ENCODE measurements around the gene ARMC6. TPM values are rescaled to one million over a fixed set of nuclear protein-coding genes. Genes with fewer than 3 reads are reported as not detected.

ARMC6 gene
- total and polyA plus RNA-seq, 4 donors = 23.5 to 33.3 (median 32.2) TPM

- no peak for TF ChIP-seq CTCF (IDR thresholded peaks at IDR 0.05; ENCODE audit: control extremely low read depth, extremely low read depth)
- no peaks in the 10 kb centered on the region for H3K27me3 ChIP-seq (ENCODE audit: control insufficient read depth in 3 of 3, insufficient read depth in 3 of 3, low read length in 2 of 3)
- peaks cover 0 to 14% (median 5%) of the 10 kb centered on the region in 5 donors for H3K4me1 ChIP-seq (ENCODE audit: control insufficient read depth in 5 of 5, insufficient read depth in 5 of 5, low read length in 5 of 5)
- peaks cover 0 to under 1% (median 0%) of the 10 kb centered on the region in 4 donors for H3K9me3 ChIP-seq (ENCODE audit: control insufficient read depth in 4 of 4, insufficient read depth in 3 of 4, low read length in 3 of 4)
- 0 to 1% methylated on average over 31 of the region's 31 CpGs for WGBS, 2 donors
- H3K27ac ChIP-seq (ENCODE audit: low read depth in 1 of 2, low read length in 1 of 2) = peak overlapping the region; percentile 80 to 96
- H3K4me3 ChIP-seq = peak overlapping the region; percentile 84
- peak; percentile 69 for ATAC-seq (ENCODE audit: insufficient read depth, low FRiP score)
- H3K9ac ChIP-seq (ENCODE audit: insufficient read depth in 1 of 2, low read length in 2 of 2) = peak overlapping the region; percentile 42 to 68
- H3K36me3 ChIP-seq (ENCODE audit: control insufficient read depth in 4 of 4, insufficient read depth in 4 of 4, low read length in 4 of 4) = peaks cover 11 to 18% (median 17%) of the 10 kb centered on the region in 4 donors
- DNase-seq = peak; percentile 95 to 98 (median 97)
Observed at GRCh38 chr19:19032420-19033175, 805 bp upstream of the ARMC6 start.

DNA sequence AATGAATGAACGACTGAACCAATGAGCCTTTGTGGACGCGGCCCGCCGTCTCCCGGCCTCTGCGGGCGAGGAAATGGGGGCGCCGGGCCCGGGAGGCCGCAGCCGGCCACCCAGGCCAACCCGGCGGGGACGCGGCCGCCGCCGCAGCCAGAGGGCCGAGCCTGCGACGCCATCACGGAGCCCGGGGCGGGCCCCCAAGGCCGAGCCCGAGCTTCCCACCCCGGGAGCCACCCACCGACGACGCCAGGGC lies 302 bp upstream of the ARMC6 start:
- DNase-seq (no peak), ATAC-seq (ENCODE audit: insufficient read depth, low FRiP score) (no peak)
- Histone ChIP-seq H3K4me3 (peak overlapping the region; percentile 84), H3K4me1 (ENCODE audit: control insufficient read depth in 5 of 5, insufficient read depth in 5 of 5, low read length in 5 of 5) (peaks cover 0 to 14% (median 5%) of the 10 kb centered on the region in 5 donors), H3K27ac (ENCODE audit: low read depth in 1 of 2, low read length in 1 of 2) (peak overlapping the region; percentile 80 to 96), H3K36me3 (ENCODE audit: control insufficient read depth in 4 of 4, insufficient read depth in 4 of 4, low read length in 4 of 4) (peaks cover 8 to 19% (median 17%) of the 10 kb centered on the region in 4 donors), H3K9ac (ENCODE audit: insufficient read depth in 1 of 2, low read length in 2 of 2) (peak overlapping the region in 1 of 2 donors; percentile 68), H3K9me3 (ENCODE audit: control insufficient read depth in 4 of 4, insufficient read depth in 3 of 4, low read length in 3 of 4) (peaks cover 0 to 2% (median 0%) of the 10 kb centered on the region in 4 donors), H3K27me3 (ENCODE audit: control insufficient read depth in 3 of 3, insufficient read depth in 3 of 3, low read length in 2 of 3) (no peaks in the 10 kb centered on the region)
- WGBS, 2 donors = 0 to 1% methylated on average over 27 to 32 of the region's 32 CpGs
- TF ChIP-seq CTCF (IDR thresholded peaks at IDR 0.05; ENCODE audit: control extremely low read depth, extremely low read depth) = no peak

DNA sequence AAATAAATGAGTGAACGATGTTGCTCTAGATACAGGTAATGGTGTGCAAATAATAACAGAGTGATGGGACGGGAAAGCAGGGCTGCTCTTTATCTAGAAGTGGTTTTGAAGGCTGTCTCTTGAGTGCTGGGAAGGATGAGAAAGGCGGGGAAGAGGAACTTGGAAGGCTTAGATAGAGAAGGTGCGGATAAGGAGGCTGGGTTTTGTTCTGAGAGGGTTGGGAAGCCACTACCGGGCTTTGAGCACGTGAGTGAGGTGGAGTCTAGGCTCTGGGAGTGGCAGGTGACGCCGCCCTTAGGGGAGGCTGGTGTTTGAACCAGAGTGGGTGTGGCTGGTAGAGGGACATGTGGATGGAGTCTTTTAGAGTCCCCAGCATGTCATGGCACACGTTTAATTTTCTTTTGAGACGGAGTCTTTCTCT lies 811 bp downstream of the ARMC6 start:
- Histone ChIP-seq H3K4me1 (ENCODE audit: control insufficient read depth in 5 of 5, insufficient read depth in 5 of 5, low read length in 5 of 5) (peaks cover 0 to 14% (median 5%) of the 10 kb centered on the region in 5 donors), H3K36me3 (ENCODE audit: control insufficient read depth in 4 of 4, insufficient read depth in 4 of 4, low read length in 4 of 4) (peaks cover 3 to 17% (median 10%) of the 10 kb centered on the region in 4 donors), H3K4me3 (peak overlapping the region; percentile 84), H3K9me3 (ENCODE audit: control insufficient read depth in 4 of 4, insufficient read depth in 3 of 4, low read length in 3 of 4) (peaks cover 0 to 2% (median 0%) of the 10 kb centered on the region in 4 donors), H3K9ac (ENCODE audit: insufficient read depth in 1 of 2, low read length in 2 of 2) (peak overlapping the region in 1 of 2 donors; percentile 37), H3K27ac (ENCODE audit: low read depth in 1 of 2, low read length in 1 of 2) (peak overlapping the region; percentile 96 to 99), H3K27me3 (ENCODE audit: control insufficient read depth in 3 of 3, insufficient read depth in 3 of 3, low read length in 2 of 3) (no peaks in the 10 kb centered on the region)
- ATAC-seq (ENCODE audit: insufficient read depth, low FRiP score) = peak; percentile 67
- no peak for TF ChIP-seq CTCF (IDR thresholded peaks at IDR 0.05; ENCODE audit: control extremely low read depth, extremely low read depth)
- whole genome bisulfite sequencing, 2 donors = 7 to 9% methylated on average over 10 of the region's 10 CpGs
- peak; percentile 27 to 29 (median 29) for DNase-seq

Data from lung (tissue), 12 donors.